Dendritic cell treated with granulocyte-macrophage colony-stimulating factor and Interleukin-4, amounts not matched to agents 40 ng/mL and 50 ng/mL, for 4 days (primary cell): ENCODE results near the gene CCN2.
A peak's percentile ranks its signal among the peaks of the same experiment; 100 is the strongest.

Experiments used
- H3K27ac Mint-ChIP-seq: one replicate; pipeline ENCODE4 v1.8.0; 2022; ENCODE audit warnings: mild to moderate bottlenecking, mixed read lengths
- H3K27me3 Mint-ChIP-seq: one replicate; pipeline ENCODE4 v1.8.0; 2022; ENCODE audit warnings: mild to moderate bottlenecking, mixed read lengths
- H3K36me3 Mint-ChIP-seq: one replicate; pipeline ENCODE4 v1.8.0; 2022; ENCODE audit warnings: low read depth, mixed read lengths
- H3K4me1 Mint-ChIP-seq: one replicate; pipeline ENCODE4 v1.8.0; 2022; ENCODE audit warnings: low read depth, mixed read lengths
- H3K4me3 Mint-ChIP-seq: one replicate; pipeline ENCODE4 v1.8.0; 2022; ENCODE audit warnings: mild to moderate bottlenecking, moderate library complexity, mixed read lengths
- H3K9me3 Mint-ChIP-seq: one replicate; pipeline ENCODE4 v1.8.0; 2022; ENCODE audit warnings: mixed read lengths
- intact Hi-C: fragments of 100-400 bp; cut with micrococcal nuclease; formaldehyde crosslinking; loops from one replicate; pipeline ENCODE4 v1.15.0; 2022

Gene CCN2, protein sequence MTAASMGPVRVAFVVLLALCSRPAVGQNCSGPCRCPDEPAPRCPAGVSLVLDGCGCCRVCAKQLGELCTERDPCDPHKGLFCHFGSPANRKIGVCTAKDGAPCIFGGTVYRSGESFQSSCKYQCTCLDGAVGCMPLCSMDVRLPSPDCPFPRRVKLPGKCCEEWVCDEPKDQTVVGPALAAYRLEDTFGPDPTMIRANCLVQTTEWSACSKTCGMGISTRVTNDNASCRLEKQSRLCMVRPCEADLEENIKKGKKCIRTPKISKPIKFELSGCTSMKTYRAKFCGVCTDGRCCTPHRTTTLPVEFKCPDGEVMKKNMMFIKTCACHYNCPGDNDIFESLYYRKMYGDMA

DNA sequence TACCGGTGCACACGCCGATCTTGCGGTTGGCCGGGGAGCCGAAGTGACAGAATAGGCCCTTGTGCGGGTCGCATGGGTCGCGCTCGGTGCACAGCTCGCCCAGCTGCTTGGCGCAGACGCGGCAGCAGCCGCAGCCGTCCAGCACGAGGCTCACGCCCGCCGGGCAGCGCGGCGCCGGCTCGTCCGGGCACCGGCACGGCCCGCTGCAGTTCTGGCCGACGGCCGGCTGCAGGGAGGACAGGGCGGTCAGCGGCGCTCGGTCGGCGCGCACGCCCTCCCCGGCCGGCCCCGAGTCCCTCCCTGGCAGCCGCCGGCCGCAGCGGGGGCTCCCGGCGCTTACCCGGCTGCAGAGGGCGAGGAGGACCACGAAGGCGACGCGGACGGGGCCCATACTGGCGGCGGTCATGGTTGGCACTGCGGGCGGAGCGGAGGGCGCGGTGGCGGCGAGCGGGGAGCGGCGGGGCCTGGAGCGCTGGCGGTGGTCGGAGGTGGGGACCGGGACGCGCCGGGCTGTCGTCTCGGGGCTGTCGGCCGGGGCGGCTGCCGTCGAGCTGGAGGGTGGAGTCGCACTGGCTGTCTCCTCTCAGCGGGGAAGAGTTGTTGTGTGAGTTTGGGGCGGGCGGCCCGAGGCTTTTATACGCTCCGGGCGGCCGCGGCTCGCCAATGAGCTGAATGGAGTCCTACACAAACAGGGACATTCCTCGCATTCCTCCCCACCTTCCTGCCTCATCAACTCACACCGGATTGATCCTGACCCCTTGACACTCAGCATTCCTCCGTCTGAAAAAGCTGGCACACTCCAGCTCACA, at the start of gene CCN2:
Gene CCN2, minus strand, starts transcription at position 606 of the 809 bp plus-strand sequence. Its CDS starts 200 bp downstream, at position 406.
- no peak within 1 kb of the TSS for H3K27ac Mint-ChIP-seq
- H3K4me1 Mint-ChIP-seq, result peaks cover 6% of the 10 kb centered on the region
- peaks cover 64% of the 10 kb centered on the region for H3K27me3 Mint-ChIP-seq
- no peaks in the 10 kb centered on the region for H3K9me3 Mint-ChIP-seq
- no peaks in the 10 kb centered on the region for H3K36me3 Mint-ChIP-seq
- H3K4me3 Mint-ChIP-seq, result peak within 1 kb of the TSS; percentile 55
- intact Hi-C loops, result no loop called here

DNA sequence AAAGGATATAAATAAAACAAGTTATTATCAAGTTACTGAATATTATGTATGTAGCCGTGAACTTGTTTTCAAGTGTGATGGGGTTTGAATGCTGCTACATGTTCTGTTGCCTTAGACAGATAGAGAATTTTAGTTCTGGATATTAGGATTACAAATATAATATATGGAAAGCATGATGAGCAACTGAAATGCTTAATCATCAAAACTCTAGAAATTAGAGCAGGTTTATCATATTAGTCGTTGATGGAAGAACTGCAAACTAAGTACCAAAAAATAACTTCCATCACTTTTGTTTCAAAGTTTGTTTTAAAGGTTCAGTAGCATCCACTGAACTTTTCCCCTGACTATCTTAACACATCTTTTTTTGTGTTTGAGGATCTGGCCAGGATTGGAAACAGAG, 49.1 kb upstream of the CCN2 start:
- H3K27ac Mint-ChIP-seq, result no peak overlapping the region
- H3K4me1 Mint-ChIP-seq, result peaks cover 1% of the 10 kb centered on the region
- no peaks in the 10 kb centered on the region for H3K36me3 Mint-ChIP-seq
- H3K27me3 Mint-ChIP-seq, result no peaks in the 10 kb centered on the region
- intact Hi-C loops, result no loop called here
- H3K4me3 Mint-ChIP-seq, result no peak overlapping the region
- peaks cover 14% of the 10 kb centered on the region for H3K9me3 Mint-ChIP-seq

DNA sequence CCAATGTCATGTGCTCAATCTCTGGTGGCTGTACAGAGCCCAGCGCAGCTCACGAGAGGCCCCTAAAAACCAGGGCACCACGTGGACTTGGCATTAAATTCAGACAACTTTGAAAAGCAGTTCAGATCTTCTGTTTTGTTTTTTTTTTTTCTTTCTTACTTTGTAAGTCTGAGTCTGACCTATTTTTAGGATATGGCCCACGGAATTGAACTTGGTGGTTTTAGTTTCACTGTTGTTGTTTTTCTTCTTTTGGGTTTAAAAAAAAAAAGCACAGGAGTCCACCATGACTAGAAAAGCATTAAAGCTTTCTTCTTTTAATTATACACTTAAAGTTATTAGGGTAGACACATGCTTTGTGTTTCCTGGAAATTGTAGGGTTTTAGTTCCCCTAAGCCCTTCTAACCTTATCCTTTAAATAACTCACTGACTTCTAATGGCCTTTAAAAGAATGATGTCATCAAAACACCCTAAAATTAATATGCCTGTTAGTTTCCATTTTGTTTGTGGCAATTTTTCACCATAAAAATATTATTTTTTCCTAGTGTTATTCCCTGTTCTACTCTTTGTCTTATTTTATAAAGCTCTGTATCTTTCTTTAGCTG, 48.5 kb upstream of the CCN2 start:
- Mint-ChIP-seq H3K36me3 (no peaks in the 10 kb centered on the region), H3K27me3 (no peaks in the 10 kb centered on the region), H3K27ac (no peak overlapping the region), H3K4me3 (no peak overlapping the region), H3K4me1 (no peaks in the 10 kb centered on the region), H3K9me3 (peaks cover 14% of the 10 kb centered on the region)
- intact Hi-C loops, result no loop called here

DNA sequence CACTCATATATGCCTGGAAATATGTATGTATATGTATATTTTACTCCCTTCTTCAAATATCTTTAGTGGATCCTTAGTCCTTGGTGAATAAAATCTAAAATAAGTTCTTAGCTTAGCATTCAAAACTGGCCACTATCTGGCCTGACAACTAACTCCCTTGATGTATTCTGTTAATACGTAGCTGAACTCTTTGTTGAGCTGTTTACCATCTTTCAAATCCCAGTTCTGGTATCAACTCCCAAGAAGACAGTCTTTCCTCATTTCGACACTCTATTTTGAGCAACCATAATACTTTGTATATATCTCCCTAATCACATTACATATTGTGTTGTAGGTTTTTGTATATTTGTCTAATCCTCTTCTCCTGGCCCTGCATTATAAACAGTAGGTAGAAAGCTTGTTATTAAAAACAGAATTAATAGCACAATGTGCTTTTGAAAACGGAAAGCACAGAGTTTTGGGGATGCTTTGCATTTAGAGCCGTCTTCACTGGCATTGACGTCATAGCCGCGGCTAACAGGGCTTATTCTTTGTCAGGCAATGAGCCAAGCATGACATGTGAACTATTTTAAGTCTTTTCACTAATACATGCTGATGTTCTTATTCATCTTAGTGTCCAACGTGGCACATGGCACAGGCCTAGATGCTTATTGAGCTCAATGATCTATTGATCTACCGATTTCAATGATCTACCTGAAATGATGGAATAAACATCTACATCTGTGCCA, 47.2 kb upstream of the CCN2 start:
- Mint-ChIP-seq H3K36me3 (no peaks in the 10 kb centered on the region), H3K27me3 (no peaks in the 10 kb centered on the region), H3K9me3 (peaks cover 5% of the 10 kb centered on the region), H3K4me3 (no peak overlapping the region), H3K4me1 (no peaks in the 10 kb centered on the region), H3K27ac (no peak overlapping the region)
- intact Hi-C loops, result no loop called here

DNA sequence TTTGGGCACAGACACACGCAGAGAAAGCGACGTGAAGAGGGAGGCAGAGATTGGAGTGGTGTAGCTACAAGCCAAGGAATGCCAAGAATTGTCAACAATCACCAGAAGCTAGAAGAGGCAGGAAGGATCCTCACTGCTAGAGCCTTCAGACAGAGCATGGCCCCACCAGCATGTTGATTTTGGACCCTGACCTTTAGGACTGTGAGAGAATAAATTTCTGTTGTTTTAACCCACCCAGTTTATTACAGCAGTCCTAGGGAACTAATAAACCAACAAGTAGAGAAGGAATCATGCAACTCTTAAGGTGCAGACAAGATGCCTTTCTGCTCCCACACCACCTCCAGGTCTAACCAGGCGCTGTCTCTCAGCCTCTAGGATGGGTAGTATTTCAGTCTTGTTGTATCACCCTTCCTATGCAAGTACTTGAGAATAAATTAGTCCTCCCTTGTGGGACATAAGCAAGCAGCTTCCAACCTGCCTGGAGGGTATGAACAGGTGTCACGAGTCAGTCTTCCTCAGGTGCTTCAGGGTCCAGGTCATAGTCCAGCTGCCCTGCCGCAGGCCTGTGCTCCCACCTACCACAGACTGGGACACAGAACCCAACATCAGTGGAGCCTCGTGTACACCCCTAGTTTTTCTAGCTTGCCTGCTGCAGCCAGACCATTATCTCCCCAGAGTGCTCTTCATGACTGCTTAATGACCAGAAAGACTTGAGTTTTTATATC, 46.4 kb upstream of the CCN2 start:
- no peaks in the 10 kb centered on the region for H3K9me3 Mint-ChIP-seq
- no peaks in the 10 kb centered on the region for H3K27me3 Mint-ChIP-seq
- no peak overlapping the region for H3K4me3 Mint-ChIP-seq
- no peak overlapping the region for H3K27ac Mint-ChIP-seq
- no peaks in the 10 kb centered on the region for H3K36me3 Mint-ChIP-seq
- no peaks in the 10 kb centered on the region for H3K4me1 Mint-ChIP-seq
- intact Hi-C loops, result no loop called here

DNA sequence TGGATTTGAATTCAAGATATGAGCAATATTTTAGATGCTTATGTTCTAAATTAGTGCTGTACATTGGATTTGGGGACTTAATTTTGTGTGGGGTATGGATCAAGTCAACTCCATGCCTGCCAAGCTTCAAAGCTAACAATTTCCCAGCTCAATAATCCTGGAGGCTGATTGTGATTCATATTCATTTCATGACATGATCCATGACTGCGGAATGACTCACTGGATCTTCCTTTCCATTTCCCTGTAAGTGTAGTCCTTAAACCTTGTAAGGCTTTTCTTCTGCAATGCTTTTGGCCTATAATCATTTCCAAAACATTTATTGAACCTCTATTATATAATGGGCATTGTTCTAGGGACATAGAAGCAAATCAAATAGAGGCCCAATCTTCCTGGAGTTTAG, 44.7 kb upstream of the CCN2 start:
- no peaks in the 10 kb centered on the region for H3K9me3 Mint-ChIP-seq
- no peak overlapping the region for H3K27ac Mint-ChIP-seq
- no peaks in the 10 kb centered on the region for H3K27me3 Mint-ChIP-seq
- H3K4me1 Mint-ChIP-seq, result no peaks in the 10 kb centered on the region
- intact Hi-C loops, result no loop called here
- H3K36me3 Mint-ChIP-seq, result no peaks in the 10 kb centered on the region
- H3K4me3 Mint-ChIP-seq, result no peak overlapping the region

DNA sequence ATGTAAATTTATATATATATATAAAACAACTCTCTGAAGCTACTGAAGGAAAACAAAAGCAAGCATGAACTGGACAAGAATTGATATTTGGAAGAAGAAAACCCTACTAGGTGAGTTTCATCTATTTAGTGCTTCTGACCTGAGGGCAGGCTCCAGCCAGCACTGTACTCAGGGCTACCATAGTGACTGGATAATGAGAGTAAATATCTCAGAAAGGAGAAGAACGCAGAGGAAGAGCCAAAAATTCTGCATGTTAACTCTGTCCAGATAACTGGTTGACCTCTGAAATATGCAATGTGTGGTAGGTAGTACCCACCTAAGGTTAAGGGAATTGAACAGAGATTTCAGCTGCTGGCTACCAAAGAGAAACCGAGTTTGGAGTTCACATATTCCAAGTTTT, 41.4 kb upstream of the CCN2 start:
- Mint-ChIP-seq H3K4me1 (no peaks in the 10 kb centered on the region), H3K36me3 (no peaks in the 10 kb centered on the region), H3K4me3 (no peak overlapping the region), H3K27me3 (no peaks in the 10 kb centered on the region), H3K27ac (no peak overlapping the region), H3K9me3 (no peaks in the 10 kb centered on the region)
- intact Hi-C loops, result no loop called here

DNA sequence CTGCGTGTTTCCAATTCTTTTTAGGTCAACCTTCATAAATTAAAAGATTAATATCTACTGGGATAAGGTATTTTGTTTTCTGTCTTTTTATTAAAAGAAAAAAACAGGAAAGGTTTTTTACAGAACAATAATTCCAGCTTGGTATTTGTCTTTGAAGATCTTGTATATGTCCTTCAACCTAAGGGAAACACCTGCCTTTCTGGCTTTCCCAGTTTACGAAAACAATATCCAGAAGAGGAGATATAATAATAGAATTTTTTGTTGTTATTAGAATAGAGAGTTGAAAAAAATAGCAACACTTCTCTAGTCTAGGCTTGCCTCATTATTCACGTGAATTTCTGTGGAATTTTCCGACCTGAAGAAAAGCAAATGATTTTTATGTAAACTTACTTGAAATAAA, 37.9 kb upstream of the CCN2 start:
- Mint-ChIP-seq H3K27ac (no peak overlapping the region), H3K4me3 (no peak overlapping the region), H3K36me3 (no peaks in the 10 kb centered on the region), H3K9me3 (no peaks in the 10 kb centered on the region), H3K4me1 (no peaks in the 10 kb centered on the region), H3K27me3 (no peaks in the 10 kb centered on the region)
- intact Hi-C loops, result no loop called here

DNA sequence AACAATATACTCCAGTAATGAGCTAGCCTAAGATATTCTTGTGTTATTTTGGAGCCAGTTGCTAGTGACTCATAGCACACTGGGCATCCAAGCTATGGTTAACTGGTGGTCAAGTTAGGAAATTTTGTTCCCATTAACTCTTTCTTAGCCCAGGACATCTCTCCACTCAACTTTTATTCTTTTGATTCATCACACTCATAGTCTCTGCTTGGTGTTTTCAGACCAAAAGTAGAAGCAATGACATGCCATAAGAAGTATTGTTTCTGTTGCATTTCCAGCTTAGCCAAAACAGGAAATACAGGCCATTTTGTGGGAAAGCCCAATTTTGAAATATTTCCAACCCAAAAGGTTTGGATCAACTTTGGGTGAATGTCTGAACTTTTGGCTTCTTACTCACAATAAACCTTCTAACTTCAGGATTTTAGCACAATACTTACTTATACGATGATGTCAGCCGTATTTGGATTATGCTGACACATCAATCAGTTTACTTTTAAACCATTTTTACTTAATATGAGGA, 31.6 kb upstream of the CCN2 start:
- intact Hi-C loops, result no loop called here
- Mint-ChIP-seq H3K36me3 (no peaks in the 10 kb centered on the region), H3K27me3 (no peaks in the 10 kb centered on the region), H3K4me1 (no peaks in the 10 kb centered on the region), H3K9me3 (no peaks in the 10 kb centered on the region), H3K27ac (no peak overlapping the region), H3K4me3 (no peak overlapping the region)

DNA sequence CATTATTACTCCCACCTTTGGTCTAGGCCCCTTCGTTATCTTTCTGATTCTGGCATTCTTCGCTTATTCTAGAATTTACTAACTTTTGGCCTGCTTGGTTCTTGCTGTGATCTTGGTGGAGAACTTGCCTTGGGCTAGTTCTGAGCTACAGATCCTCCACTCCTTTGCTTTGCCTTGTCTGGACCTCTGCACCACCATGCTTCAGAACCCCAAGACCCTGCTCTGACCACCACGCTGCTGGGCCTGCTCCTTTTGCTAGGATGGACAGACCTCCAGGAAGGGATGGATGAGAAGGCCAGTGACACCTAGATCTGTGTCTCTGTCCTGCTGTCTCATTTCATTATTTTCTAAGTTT, 30.4 kb upstream of the CCN2 start:
- Mint-ChIP-seq H3K27me3 (no peaks in the 10 kb centered on the region), H3K4me1 (no peaks in the 10 kb centered on the region), H3K36me3 (no peaks in the 10 kb centered on the region), H3K9me3 (no peaks in the 10 kb centered on the region), H3K27ac (no peak overlapping the region), H3K4me3 (no peak overlapping the region)
- intact Hi-C loops, result no loop called here

DNA sequence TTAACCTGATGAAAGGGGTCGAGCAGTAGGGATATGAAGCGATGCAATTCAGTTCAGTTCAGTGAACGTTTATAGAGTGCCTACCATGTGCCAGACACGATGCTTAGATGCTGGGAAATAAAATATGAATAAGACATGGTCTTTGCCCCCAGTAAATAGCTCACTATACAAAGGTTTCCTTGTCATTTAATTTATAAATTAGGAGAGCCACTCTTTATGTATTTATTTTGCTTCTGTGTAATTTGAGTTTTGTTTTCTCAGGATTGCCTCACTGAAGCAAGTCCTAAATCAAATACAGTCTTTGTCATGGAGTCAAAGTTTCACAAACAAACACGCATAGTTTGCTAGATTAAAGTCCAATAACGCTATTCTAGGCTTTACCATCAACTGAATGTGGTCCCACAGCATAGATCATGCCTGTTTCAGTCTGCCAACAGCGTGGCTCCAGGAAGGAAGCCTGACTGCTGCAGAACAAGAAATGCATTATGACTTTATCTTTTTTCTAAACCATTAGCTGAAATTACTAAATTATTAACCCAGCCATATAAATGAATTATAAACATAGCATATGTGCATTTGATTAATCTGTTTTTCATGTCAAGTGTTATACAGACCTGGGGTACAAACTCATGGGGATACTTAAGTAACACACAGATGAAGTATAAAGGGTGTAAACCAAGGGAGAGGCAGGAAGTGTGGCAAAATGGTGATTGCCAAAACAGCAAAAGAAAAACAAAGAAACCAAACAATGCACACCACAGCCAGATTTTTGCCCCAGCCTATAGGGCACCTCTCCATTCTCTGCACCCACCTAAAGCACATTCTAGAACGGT, 29.8 kb upstream of the CCN2 start:
- intact Hi-C loops, result no loop called here
- no peak overlapping the region for H3K4me3 Mint-ChIP-seq
- no peaks in the 10 kb centered on the region for H3K9me3 Mint-ChIP-seq
- H3K4me1 Mint-ChIP-seq, result no peaks in the 10 kb centered on the region
- H3K36me3 Mint-ChIP-seq, result no peaks in the 10 kb centered on the region
- no peaks in the 10 kb centered on the region for H3K27me3 Mint-ChIP-seq
- H3K27ac Mint-ChIP-seq, result no peak overlapping the region

DNA sequence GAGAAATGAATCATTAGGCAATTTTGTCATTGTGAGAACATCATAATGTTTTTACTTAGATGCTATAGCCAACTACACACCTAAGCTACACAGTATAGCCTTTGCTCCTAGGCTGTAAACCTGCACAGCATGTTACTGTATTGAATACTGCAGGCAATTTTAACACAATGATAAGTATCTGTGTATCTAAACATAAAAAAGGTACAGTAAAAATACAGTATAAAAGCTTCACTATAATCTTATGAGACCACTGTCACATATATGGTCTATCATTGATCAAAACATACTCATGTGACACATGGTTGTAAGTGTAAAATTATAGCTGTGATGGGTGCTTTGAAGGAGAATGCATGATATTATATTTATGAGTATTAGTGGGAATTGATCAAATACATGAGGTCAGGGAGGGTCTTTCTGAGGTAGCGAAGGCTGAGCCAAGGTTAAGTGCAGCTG, 29.2 kb upstream of the CCN2 start:
- H3K4me1 Mint-ChIP-seq, result no peaks in the 10 kb centered on the region
- H3K9me3 Mint-ChIP-seq, result no peaks in the 10 kb centered on the region
- intact Hi-C loops, result no loop called here
- H3K27ac Mint-ChIP-seq, result no peak overlapping the region
- no peaks in the 10 kb centered on the region for H3K36me3 Mint-ChIP-seq
- no peak overlapping the region for H3K4me3 Mint-ChIP-seq
- H3K27me3 Mint-ChIP-seq, result no peaks in the 10 kb centered on the region
